COLO668 (cell line): ENCODE results near the gene COX7B.
"Not testable (repeated sequence)": the region's sequence is repeated elsewhere in the genome, so short reads cannot be mapped to it uniquely, and the experiment has no call there.

ENCODE experiments used
- DNase-seq: peaks from one replicate; lab custom pipeline; 2025; ENCODE audit not compliant: unreplicated experiment; lab: John Stamatoyannopoulos, UW

COX7B gene

GRCh38 chrX:77945031-77945430 lies 45.8 kb downstream of the COX7B start:
- not testable (repeated sequence) for DNase-seq

DNA sequence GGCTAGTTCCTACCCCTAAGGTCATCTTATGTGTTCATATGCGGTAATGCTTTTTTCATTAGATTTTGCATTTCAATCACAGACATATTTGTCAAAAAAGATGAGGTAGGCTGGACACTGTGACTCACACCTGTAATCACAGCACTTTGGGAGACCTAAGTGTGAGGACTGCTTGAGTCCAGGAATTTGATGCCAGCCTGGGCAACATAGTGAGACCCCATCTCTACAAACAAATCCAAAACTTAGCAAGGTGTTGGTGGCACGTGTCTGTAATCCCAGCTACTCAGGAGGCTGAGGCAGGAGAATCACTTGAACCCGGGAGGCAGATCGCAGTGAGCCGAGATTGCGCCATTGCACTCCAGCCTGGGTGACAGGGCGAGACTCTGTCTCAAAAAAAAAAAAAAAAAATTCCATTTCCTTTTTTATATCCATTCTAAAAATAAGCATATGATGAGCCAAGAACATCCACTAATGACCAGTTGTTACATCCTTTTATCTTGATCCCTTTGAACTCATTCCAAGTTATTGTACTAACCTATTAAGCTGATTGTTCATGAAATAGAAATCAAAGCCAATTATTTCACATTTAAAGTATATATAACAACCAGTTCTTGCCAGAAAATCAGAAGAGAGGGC lies 46.8 kb downstream of the COX7B start:
- no peak for DNase-seq

DNA sequence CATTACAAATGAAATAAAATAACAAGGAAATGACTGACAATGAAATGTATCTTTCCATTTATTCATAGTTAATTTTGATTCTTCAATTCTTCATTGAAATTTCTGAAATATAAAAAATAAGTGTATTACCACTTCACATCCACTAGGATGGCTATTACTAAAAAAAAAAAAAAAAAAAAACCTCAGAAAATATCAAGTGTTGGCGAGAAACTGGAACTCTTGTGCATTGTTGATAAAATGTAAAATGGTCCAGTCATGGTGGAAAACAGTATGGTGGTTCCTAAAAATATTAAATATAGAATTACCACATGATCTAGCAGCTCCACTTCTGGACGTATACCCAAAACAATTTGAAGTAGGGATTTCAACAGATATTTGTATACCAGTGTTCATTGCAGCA lies 47.3 kb downstream of the COX7B start:
- DNase-seq, result no peak

GRCh38 chrX:77949840-77950239 lies 50.6 kb downstream of the COX7B start:
- no peak for DNase-seq

DNA sequence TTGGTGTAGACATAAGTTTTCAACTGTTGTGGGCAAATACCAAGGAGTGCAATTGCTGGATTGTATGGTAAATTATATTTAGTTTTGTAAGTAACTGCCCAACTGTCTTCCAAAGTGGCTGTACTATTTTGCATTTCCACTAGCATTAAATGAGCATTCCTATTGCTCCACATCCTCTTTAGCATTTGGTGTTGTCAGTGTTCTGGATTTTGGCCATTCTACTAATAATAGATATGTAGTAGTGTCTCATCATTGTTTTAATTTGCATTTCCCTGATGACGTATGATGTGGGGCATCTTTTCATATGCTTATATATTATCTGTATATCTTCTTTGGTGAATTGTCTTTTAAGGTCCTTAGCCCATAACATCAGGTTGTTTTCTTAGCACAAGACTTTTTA lies 52.9 kb downstream of the COX7B start:
- no peak for DNase-seq

GRCh38 chrX:77953302-77953701 lies 54.0 kb downstream of the COX7B start:
- DNase-seq, result no peak

DNA sequence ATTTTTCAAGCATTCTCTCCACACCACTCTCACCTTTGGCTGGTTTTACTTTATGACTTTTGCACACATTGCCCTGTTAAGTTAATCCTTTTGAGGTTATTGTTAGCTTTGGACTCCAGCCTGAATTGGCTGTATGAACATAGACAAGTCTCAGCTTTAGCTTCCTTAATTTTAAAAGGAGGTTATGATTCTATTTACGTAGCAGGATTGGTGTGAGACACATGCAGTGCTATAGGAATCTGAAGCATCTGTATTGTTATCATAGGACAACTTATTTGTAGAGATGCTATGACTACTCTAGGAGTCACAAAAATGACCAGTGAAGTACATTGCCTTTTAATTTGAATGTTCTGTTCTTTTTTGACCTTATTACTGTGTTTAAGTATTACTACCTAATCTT lies 54.4 kb downstream of the COX7B start:
- DNase-seq, result no peak
